Lung (tissue), 12 donors: ENCODE data around the gene ALOX12B. TPM values are rescaled to one million over a fixed set of nuclear protein-coding genes. Genes with fewer than 3 reads are reported as not detected.
"Not testable (repeated sequence)": the region's sequence is repeated elsewhere in the genome, so short reads cannot be mapped to it uniquely, and the experiment has no call there.

ENCODE experiments used
- ATAC-seq: fragments of 200-7000 bp; cut with Tn5 transposase; one replicate; pipeline ENCODE4 v1.9.1; 2020; ENCODE audit warnings: moderate number of reproducible peaks; ENCODE audit not compliant: insufficient read depth, low FRiP score
- DNase-seq, 3 donors: peaks; one replicate each; pipeline ENCODE4 v3.0.0-alpha.2; 2013 to 2017
- H3K27ac ChIP-seq, 2 donors: one replicate each; pipeline ENCODE4 v1.5.1; 2013; ENCODE audit warnings: mild to moderate bottlenecking in 2 of 2, moderate library complexity in 2 of 2, control low read depth in 1 of 2, inconsistent platforms in 1 of 2, low read depth in 1 of 2, low read length in 1 of 2
- H3K27me3 ChIP-seq, 3 donors: one replicate each; pipeline ENCODE4 v1.5.1; 2013; ENCODE audit warnings: low read length in 2 of 3; ENCODE audit not compliant: control insufficient read depth in 3 of 3, insufficient read depth in 3 of 3
- H3K36me3 ChIP-seq, 4 donors: one replicate each; pipeline ENCODE4 v1.5.1; 2013; ENCODE audit warnings: low read length in 4 of 4, mild to moderate bottlenecking in 1 of 4, moderate library complexity in 1 of 4; ENCODE audit not compliant: control insufficient read depth in 4 of 4, insufficient read depth in 4 of 4
- H3K4me1 ChIP-seq, 5 donors: one replicate each; pipeline ENCODE4 v1.5.1; 2013; ENCODE audit warnings: low read length in 5 of 5, mild to moderate bottlenecking in 2 of 5, moderate library complexity in 1 of 5; ENCODE audit not compliant: control insufficient read depth in 5 of 5, insufficient read depth in 5 of 5
- H3K4me3 ChIP-seq: one replicate; pipeline ENCODE4 v1.5.1; 2013; ENCODE audit warnings: mild to moderate bottlenecking, control low read depth, moderate library complexity
- H3K9ac ChIP-seq, 2 donors: one replicate each; pipeline ENCODE4 v1.5.1; 2013; ENCODE audit warnings: low read length in 2 of 2, control low read depth in 1 of 2; ENCODE audit not compliant: insufficient read depth in 1 of 2
- H3K9me3 ChIP-seq, 4 donors: one replicate each; pipeline ENCODE4 v1.5.1; 2013; ENCODE audit warnings: low read length in 3 of 4, mild to moderate bottlenecking in 1 of 4, moderate library complexity in 1 of 4; ENCODE audit not compliant: control insufficient read depth in 4 of 4, insufficient read depth in 3 of 4
- WGBS, 2 donors: extraction: QIAGEN DNeasy Blood & Tissue Kit; methylation state at CpG; one replicate each; pipeline ENCODE4 v1.1.7; 2013; 5-methylcytosine and 5-hydroxymethylcytosine counted together
- polyA plus RNA-seq, 2 donors: library from polyadenylated mRNA; stranded (reverse); fragments of 200-250 nt; gene quantifications; one replicate each; pipeline ENCODE4 v1.2.1, GENCODE V29; 2013
- total RNA-seq, 2 donors: library from RNA; depleted of rRNA in 1 of 2; stranded (reverse); fragments of >200 nt in 1 of 2; gene quantifications; one replicate each; pipeline ENCODE4 v1.2.1, GENCODE V29; 2014 to 2021
- TF ChIP-seq, protein P1 (sequence below): IDR thresholded peaks from 2 replicates; pipeline ENCODE4 v1.5.1; 2012; ENCODE audit warnings: mild to moderate bottlenecking; ENCODE audit errors: control extremely low read depth, extremely low read depth
- donor health status: control.
- donor health status: control.
- donor health status: Bipolar disorder and iron deficiency.
- donor health status: healthy.
- donor health status: DM: yes; HTN: yes; CAD: no.

The ALOX12B gene
- total and polyA plus RNA-seq, 4 donors, result 0.06 to 0.48 (median 0.46) TPM; not detected in 1

DNA sequence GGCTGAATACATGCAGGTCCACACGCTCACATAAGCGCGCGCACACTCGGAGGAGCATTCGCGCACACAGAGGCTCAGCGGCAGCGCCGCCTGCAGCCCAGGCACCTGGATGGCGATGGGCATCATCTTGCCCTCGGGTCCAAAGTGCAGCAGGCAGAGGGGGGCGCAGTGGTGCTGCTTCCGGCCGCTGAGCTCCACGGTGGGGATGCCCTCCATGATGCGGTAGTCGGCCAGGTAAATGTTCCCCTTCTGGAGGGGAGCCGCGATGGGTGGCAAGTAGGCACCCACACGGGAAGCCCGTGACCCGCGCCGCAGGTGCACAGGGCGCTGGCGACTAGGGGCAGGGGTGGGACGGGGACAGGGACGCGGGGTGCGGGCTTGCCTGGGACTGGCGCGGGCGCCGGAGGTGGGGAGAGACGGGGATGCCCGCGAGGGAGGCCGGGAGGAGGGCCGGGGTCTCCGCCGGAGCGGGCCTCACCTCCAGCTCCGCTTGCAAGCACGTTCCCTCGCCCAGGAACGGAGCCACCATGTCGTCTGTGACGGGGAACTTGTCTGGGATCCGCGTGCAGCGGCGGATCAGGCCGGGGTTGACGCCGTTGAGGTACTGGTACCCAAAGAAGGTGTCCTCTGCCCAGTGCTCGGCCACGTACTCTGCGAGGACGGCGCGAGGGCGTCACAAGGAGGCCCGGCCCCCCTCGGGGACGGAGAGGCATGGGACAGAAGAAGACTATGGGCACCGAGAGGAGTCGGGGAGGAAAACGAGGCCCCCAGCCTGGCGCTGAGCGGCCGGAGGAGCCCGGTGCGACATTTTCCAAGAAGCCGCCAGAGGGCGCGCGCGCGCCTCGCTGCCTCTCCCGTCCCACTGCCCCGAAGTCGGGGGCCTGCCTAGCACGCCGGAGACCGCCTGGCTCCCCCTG is 8.0 kb downstream of the ALOX12B start:
- WGBS, 2 donors, result 1 to 2% methylated on average over 80 to 87 of the region's 87 CpGs
- Histone ChIP-seq H3K27me3 (peaks cover 0 to 58% (median 46%) of the 10 kb centered on the region in 3 donors), H3K36me3 (no peaks in the 10 kb centered on the region), H3K9me3 (peaks cover 0 to 2% (median 0%) of the 10 kb centered on the region in 4 donors), H3K9ac (no peak overlapping the region), H3K4me1 (peaks cover 0 to 10% (median 0%) of the 10 kb centered on the region in 5 donors), H3K27ac (no peak overlapping the region), H3K4me3 (no peak overlapping the region)
- DNase-seq, result peak; percentile 66 to 75 (median 71)
- TF ChIP-seq, protein P1, sequence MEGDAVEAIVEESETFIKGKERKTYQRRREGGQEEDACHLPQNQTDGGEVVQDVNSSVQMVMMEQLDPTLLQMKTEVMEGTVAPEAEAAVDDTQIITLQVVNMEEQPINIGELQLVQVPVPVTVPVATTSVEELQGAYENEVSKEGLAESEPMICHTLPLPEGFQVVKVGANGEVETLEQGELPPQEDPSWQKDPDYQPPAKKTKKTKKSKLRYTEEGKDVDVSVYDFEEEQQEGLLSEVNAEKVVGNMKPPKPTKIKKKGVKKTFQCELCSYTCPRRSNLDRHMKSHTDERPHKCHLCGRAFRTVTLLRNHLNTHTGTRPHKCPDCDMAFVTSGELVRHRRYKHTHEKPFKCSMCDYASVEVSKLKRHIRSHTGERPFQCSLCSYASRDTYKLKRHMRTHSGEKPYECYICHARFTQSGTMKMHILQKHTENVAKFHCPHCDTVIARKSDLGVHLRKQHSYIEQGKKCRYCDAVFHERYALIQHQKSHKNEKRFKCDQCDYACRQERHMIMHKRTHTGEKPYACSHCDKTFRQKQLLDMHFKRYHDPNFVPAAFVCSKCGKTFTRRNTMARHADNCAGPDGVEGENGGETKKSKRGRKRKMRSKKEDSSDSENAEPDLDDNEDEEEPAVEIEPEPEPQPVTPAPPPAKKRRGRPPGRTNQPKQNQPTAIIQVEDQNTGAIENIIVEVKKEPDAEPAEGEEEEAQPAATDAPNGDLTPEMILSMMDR, result peak; percentile 79
- ATAC-seq, result peak; percentile 87

DNA sequence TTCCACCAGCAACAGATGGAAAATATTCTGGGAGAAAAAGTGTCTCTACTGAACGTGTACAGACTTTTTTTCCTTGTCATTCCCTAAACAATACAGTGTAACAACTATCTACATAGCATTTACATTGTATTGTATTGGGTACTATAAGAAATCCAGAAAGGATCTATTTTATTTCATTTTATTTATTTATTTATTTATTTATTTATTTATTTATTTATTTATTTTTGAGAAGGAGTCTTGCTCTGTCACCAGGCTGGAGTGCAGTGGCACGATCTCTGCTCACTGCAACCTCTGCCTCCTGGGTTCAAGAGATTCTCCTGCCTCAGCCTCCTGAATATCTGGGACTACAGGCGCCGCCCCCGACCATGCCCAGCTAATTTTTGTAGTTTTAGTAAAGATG is 9.6 kb downstream of the ALOX12B start:
- H3K9ac ChIP-seq, H3K4me3 ChIP-seq, H3K36me3 ChIP-seq, ATAC-seq, H3K9me3 ChIP-seq, DNase-seq, H3K27ac ChIP-seq: not testable (repeated sequence)
- peaks cover 0 to 71% (median 57%) of the 10 kb centered on the region in 3 donors for H3K27me3 ChIP-seq
- WGBS, 2 donors, result 84 to 92% methylated on average over 4 to 5 of the region's 5 CpGs
- H3K4me1 ChIP-seq, result peaks cover 0 to 18% (median 0%) of the 10 kb centered on the region in 5 donors

DNA sequence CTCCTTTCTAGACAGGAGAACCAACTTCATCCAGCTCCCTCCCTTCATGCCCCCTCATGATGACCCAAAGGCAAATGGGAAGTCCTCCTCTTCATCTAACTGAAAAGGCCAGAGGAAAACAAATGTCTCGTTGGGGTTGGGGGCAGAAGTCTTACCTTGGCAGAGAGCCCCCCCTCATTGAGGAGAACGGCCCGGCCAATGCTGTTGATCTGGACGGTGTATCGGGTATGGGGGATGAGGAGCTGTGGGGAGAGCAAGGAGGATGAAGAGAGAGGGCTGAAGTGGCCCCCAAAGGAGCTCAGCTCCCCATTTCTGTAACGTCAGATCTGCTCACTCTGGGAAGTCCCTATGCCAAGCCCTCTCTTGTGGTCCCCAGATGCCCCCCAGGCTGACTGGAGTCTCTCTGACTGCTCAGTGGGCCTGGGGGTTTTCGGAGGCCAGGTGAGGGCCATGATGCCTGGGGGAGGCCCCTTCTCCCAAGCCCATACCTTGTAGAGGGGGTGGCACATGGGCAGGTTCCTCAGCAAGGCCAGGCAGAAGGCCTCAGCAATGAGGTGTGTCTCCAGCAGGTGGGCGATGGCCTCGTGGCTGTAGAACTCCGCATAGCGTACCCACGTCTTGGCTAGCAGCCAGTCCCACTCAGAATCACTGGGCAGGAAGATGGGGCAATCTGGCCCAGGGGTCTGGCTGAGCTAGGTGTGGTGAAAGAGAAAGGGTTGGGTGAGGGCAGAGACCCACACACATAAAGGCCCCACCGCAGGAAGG is 10.8 kb downstream of the ALOX12B start:
- H3K4me1 ChIP-seq, result peaks cover 0 to 23% (median 0%) of the 10 kb centered on the region in 5 donors
- ATAC-seq (no peak), DNase-seq (no peak)
- no peak overlapping the region for H3K27ac ChIP-seq
- H3K36me3 ChIP-seq, result no peaks in the 10 kb centered on the region
- TF ChIP-seq, protein P1, result no peak
- peaks cover 0 to 2% (median 0%) of the 10 kb centered on the region in 4 donors for H3K9me3 ChIP-seq
- 82 to 83% methylated on average over 13 of the region's 13 CpGs for WGBS, 2 donors
- H3K27me3 ChIP-seq, result peaks cover 0 to 71% (median 55%) of the 10 kb centered on the region in 3 donors
- no peak overlapping the region for H3K4me3 ChIP-seq
- no peak overlapping the region for H3K9ac ChIP-seq
